GM19372 (cell line): Measurements from ENCODE around the gene EFEMP1.

Experiments
- ATAC-seq: cut with Tn5 transposase; IDR thresholded peaks from one replicate; pipeline ENCODE4 v1.9.1; 2021; ENCODE audit warnings: mild to moderate bottlenecking, low read depth, moderate library complexity; ENCODE audit not compliant: unreplicated experiment

EFEMP1 gene

DNA sequence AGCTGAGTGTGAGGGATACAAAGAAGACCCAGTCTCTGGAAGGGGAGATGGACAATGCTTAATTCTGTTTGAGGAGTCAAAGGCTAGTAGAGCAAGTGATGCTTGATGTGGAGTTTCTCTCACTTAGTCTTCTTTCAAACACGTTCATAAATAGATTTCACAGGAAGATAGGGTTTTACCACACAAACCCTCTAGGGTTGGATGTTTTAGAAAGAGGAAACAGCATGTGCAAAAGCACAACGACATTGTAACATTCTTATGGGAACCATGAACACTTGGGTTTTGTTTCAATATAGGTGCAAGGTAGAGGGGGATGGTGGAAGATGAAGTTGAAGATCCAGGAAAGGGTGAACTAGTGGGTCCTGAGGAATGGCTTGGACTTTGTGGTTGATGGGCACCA, 10.8 kb upstream of the EFEMP1 start:
- ATAC-seq: no peak

DNA sequence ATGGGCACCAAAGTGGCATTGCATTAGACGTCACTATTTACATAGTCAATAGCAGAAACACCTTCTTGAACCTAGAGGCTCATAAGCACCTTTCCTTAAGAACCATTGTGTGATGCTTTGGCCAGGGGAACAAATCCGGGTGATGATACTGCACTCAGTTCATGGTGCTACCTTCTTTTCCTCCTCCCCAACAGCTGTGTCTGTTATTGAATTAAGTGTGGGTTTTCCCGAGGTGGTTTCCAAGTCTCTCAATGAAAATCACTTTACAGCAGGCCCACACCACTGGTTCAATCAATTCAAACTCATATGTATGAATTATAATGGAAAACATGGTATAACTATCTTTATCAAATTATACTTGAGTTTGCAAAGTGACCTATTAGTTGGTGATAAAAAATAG, 9.3 kb upstream of the EFEMP1 start:
- ATAC-seq: no peak

GRCh38 chr2:55931281-55931680, 7.7 kb upstream of the EFEMP1 start:
- no peak for ATAC-seq

GRCh38 chr2:55929476-55929875, 5.9 kb upstream of the EFEMP1 start:
- ATAC-seq: no peak

DNA sequence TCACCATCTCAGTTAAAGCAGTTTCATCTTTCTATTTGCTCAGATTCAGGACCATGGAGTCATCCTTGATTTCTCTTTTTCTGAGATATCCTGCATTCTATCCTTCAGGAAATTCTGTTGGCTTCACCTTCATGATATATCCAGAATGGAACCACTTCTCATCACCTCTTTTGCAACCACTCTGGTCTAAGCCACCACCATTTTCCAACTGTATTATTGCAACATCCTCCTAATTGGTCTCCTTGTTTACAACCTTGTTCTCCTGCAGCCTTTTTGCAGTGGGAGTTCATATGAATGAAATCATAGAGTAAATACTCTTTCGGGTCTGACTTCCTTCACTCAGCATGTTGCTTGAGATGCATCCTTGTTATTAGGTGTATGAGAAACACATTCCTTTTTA, 3.4 kb upstream of the EFEMP1 start:
- ATAC-seq: no peak

DNA sequence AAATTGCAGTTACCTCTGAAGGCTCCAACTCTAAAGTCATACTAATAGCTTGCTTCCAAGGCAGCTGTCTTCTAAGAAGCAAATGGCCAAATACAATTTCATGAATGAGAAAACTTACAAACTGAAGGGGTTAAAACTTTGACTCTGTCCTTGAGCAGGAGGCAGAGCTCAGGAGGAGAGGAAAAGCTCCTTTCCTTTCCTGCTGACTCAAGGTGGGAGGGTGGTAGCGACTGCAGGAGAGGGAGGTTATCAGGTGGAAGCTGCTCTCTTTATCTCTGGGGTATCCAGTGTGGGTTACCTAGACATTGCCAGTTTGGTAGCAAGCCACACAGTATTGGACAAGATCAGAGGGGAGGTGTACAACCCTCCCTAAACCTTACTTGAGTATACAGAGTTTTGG, 2.7 kb upstream of the EFEMP1 start:
- ATAC-seq: no peak

DNA sequence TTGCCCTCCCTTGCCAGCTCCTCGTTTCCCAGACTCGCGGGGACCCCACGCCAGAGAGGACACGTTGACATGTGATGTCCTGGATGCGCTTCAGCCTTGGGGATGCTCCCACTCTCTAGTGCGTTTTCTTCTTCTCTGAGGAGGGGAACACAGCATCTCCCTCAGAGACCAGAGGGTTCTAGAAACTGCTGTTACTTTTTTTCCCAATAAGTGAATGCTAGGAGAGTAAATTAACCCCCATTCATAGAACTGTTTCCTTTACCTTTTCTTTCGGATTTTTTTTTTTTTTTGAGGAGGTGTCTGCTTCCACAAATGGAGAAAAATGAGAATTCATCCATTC, 370 bp upstream of the EFEMP1 start:
- no peak for ATAC-seq

DNA sequence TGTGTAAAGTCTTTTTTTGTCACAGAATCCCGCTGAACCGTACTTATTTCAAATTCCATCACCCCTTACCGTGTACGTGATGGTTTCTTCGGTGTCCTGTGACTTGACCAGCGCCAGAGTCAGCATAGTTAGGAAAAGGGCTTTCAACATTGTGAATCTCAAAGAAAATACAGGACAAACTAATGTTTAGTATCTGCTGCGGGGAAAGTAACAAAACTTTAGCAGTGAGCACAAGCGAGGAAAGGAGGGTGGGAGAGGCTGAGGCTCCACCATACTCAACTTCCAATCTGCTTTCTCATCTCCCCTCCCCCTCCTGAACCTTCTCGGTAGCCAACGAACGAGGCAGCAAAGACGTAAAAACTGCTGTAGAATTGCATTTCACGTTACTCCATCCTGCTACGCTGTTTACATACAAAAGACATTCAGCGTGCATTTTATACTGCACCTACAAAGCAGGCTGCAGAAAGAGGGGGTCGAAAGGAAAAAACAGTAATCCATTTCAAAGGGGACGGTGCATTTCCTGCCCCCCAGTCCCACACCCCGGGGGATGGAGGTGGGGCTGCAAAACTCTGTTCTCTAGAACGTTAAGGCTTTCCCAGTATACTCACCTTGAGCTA, 1.2 kb downstream of the EFEMP1 start:
- no peak for ATAC-seq

- no peak for ATAC-seq
These were observed 4.0 kb downstream of the EFEMP1 start for GRCh38 chr2:55919574-55919973.

DNA sequence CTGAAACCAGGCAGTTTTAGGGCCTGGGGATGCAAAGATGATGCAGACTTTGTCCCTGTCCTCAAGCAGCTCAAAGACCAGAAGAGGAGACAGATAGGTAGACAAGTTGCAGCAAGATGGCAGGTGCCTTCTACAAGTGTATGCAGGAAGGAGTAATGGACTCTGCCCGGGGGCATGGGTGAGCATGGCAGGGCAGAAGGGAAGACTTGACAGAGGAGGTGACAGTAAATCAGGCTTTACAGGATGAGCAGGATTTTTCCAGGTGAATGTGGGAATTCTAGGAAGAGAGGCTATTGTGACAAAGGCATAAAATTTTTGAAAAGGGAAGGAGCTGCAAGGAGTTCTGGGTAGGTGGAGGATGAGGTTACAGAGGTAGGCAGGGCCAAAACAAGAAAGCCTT, 4.7 kb downstream of the EFEMP1 start:
- no peak for ATAC-seq

DNA sequence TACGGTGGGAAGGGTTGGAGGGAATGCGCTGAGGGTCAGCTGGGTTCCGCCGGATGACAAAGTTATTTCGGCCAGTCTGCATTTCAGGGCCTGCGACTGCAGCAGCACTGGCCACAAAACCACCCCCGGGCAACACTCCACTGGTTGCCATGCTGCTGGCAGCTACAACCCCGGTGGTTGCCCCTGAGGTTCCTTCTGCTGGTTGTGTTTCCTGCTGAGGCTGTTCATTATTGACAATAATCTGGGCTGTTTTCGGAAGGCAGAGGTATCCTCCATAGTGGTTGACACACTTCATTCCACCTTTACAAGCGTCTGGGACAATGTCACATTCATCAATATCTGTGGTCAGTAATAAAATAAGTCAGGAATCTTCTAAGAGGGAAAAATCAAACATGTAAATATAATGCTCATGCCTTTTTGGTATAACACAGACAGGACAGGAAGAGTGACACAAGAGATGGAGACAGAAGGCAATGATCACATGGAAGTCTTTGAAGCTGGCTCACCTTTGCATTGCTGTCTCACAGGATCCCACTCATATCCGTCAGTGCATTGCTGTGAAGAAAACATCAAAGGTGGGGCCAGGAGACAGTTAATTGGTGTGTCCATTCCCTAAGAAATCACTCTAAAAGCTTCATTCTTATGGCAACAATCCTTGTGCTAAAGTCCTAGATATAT, 5.7 kb downstream of the EFEMP1 start:
- no peak for ATAC-seq

DNA sequence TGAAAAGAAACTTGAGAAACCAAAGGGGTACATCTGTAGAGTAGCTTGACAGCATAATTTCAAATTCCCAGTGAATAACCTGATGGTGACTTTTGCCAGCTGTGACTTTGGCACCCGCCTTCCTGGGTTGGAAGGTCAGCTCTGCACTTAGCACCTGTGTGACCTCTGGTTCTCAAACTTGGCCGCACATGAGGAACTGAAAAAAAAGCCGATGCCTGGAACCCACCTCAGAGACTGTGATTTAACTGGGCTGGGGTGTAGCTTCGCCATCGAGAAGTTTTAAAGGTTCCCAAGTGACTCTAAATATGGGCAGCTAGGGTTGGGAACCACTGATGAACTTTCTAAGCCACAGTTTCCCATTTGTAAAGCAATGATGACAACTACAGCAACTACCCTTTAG, 6.5 kb downstream of the EFEMP1 start:
- ATAC-seq: no peak

DNA sequence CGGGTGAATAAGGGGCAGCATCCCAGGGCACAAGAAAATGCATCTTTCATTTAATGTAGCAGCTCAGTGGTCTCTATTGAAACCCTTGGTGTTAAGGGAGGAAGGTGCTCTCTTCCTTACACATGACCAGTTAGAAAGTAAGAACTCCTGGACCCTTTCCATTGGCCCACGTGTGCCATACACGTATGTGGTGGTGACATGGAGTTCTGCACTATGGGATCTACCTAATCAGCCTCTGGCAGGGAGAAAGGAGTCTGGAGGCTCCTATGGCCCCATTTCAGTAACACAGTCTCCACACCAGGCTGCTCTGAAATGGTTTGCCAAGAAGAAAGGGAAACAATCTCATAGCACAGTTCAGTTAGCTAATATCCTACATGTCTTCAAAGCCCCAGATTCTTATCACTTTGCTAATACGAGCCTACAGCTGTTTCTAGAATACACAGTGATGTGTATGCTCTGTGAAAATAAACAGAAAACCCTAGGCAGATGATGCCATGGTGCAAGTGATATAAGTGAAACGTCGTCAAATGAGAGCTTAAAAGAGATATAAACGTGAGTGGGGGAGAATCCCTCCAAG, 7.0 kb downstream of the EFEMP1 start:
- no peak for ATAC-seq

DNA sequence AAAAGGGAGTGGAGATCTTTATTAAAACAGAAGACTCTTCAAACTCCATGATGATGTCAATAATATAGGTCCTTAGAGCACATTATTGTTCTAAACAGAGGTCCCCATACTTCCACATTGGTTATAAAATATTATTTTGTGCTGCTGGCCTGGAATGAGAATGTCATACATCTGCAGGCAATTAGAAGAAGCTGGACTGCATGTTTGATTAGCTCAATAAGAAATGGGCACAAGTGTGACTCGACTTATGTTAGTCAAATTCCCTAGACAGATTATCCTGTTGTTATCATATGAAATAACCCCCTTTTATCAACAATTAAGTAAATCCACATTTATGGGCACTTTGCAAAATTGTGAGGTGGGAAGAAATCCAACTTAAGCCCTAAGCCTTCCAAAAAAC, 8.8 kb downstream of the EFEMP1 start:
- ATAC-seq: no peak

DNA sequence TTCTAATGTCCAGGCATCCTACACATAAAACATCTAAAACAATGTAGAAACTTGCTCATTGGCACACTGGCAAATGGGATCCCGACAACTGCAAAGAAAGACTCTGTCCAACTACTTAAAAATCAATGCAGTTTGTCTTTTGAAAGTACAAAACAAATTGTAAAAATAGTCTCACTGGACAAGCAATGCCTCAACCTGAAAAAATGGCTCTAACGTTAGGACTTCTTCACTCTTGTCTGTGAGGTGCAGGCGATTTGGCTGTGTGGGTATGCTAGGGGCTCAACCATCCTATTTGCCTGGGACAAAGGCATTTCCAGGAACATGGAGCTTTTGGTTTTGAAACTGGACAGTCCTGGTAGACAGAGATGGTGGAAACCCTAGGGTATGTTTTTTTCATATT, 10.7 kb downstream of the EFEMP1 start:
- no peak for ATAC-seq

GRCh38 chr2:55910077-55910476, 13.5 kb downstream of the EFEMP1 start:
- ATAC-seq: no peak

GRCh38 chr2:55907686-55908085, 15.9 kb downstream of the EFEMP1 start:
- no peak for ATAC-seq

DNA sequence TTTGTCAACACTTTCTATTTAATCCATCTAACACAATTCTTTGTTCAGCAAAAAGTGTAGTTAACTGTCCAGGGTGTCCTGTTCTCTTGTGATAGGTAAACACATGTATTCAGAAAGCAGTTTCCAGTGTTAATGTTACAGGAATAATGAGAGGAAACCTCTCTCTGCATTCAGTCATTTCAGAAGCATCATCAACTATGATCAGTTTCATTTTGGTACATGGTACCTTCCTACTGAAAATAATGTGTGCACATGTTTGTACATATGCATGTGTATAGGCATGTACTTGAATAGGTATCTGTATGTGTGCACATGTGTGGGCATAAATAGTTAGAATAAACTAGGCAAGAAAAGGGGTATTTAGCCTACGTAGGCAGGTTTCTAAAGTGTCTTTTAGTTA, 16.6 kb downstream of the EFEMP1 start:
- ATAC-seq: no peak

DNA sequence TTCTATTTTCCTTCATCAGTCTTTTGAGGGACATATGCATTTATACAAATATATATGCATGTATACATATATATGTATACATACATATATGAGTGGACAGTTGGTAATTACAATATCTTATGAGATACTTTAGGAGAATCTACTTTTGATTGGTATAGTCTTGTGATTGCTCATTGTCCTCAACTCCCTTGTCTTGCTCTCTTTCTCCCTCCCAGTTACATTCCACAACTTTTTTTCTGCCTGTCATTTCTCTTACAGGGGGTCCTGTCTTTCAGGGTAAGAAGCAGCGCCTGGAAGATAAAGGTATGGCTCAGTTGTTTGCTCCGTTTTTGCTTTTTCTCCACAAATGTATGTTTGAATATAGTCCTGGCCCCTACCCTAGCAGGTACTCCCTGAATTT, 19.9 kb downstream of the EFEMP1 start:
- ATAC-seq: no peak

DNA sequence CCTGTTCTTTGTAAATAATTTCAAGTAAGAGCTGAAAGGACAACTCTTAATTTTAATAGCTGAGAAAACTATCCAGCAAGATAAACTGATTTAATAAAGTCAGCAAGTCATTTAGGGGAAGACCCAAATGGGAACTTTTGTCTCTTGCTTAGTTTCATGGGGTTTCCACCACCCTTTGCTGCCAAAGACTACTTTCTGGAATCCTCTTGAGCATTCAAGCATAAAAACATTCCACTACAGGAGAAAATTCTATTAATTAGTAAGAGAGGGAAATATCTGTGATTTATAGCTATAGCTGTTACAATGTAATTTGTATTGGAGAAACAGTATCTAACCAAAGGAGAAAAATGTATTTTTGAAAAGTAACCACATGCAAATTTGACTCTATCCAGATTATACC, 20.6 kb downstream of the EFEMP1 start:
- ATAC-seq: no peak

GRCh38 chr2:55902429-55902828, 21.2 kb downstream of the EFEMP1 start:
- no peak for ATAC-seq

DNA sequence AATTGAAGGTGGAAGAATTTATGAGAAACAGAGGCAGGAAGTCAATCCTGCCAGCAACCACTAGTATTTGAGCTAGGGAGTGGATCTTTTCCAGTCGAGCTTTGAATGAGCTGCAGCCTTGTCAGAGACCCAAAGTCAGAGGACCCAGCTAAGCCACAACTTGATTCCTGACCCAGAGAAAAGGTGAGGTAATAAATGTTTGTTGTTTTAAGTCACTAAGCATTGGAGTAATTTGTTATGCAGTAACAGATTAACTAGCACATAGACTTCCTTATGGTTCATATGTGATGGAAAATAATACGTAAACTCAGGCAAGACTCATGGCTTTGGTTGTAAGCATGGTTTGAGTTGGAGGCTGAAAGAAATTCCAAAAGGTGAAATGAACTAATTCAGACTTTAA, 21.6 kb downstream of the EFEMP1 start:
- ATAC-seq: no peak
